GM12873 (cell line): ENCODE measurements around the gene ZFP3.

Source experiments
- CTCF ChIP-seq: IDR thresholded peaks from 2 replicates; pipeline ENCODE4 v1.5.1; 2012; ENCODE audit warnings: low read depth, mild to moderate bottlenecking, moderate library complexity, low read length, control low read depth; ENCODE audit not compliant: insufficient read depth; ENCODE audit errors: missing control alignments

The ZFP3 gene

DNA sequence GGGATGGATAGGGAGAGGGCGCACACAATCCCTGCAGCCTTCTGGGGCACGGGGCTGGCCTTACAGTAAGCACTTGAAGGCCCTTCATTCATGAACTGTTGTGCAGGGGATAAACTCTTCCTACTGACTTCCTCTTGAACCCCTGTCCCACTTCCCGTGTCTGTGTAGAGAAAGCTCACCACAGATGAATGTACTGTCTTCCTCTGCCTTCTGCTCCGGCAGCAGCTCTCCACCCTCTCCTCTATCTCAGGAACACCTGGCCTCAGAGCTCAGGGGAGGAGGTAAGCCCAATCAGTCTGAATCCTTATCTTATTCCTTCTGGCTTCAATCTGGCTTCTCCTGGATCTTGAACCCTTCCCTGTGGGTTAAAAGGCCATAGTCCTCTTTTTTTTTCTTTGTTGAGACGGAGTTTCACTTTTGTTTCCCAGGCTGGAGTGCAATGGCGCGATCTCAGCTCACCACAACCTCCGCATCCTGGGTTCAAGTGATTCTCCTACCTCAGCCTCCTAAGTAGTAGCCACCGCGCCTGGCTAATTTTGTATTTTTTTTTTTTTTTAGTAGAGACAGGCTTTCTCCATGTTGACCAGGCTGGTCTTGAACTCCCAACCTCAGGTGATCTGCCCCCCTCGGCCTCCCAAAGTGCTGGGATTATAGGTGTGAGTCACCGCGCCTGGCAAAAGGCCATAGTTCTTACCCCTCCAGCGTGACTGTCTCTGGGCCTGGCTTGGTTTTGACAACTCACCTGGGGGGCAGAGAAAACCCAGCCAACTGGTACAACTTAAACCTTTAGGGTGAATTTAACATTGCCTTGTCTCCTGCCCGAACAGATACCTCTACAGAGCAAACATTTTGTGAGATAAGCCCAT lies 35.9 kb upstream of the ZFP3 start:
- TF ChIP-seq CTCF: no peak

DNA sequence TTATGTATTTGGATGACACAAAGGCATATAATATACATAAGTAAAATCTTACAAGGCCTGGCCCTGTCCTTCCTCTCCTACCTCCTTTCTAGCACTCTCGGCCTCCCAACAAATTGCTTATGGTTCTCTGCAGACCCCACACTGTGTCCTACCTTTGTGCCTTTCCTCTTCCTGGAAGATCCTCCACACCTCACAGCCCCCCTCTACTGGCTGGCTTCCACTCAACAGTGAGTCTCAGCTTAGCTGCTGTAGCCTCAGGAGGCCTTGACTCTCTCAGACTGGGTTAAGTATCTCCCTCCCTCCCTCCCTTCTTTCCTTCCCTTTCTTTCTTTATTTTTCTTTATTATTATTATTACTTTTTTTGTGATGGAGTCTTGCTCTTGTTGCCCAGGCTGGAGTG lies 34.7 kb upstream of the ZFP3 start:
- no peak for TF ChIP-seq CTCF

GRCh38 chr17:5044630-5045029 lies 33.6 kb upstream of the ZFP3 start:
- TF ChIP-seq CTCF: no peak

DNA sequence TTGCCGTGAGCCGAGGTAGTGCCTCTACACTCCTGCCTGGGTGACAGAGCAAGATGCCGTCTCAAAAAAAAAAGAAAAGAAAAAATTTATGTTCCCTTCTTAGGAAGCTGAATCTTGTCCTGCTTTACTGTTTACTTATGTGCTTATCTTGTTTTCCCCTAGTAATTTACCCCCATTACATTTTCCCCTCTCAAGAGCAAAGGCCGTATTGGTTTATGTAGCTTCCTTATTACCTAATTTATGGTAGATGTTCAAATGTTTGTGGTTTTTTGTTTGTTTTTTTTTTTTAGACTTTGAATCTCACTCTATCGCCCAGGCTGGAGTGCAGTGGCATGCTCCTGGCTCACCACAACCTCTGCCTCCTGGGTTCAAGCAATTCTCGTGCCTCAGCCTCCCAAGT lies 32.8 kb upstream of the ZFP3 start:
- no peak for TF ChIP-seq CTCF

GRCh38 chr17:5047446-5047845 lies 30.8 kb upstream of the ZFP3 start:
- no peak for TF ChIP-seq CTCF

GRCh38 chr17:5049314-5049841 lies 28.9 kb upstream of the ZFP3 start:
- TF ChIP-seq CTCF: no peak

GRCh38 chr17:5050278-5050677 lies 28.0 kb upstream of the ZFP3 start:
- TF ChIP-seq CTCF: no peak
